Middle frontal gyrus (tissue), 1 donor: ENCODE data around the gene MEIOB.
"Not testable (repeated sequence)": the region's sequence is repeated elsewhere in the genome, so short reads cannot be mapped to it uniquely, and the experiment has no call there.

Experiments used
- DNase-seq: peaks from one replicate; pipeline ENCODE4 v3.0.0-alpha.2; 2015; ENCODE audit warnings: low spot score; ENCODE audit errors: extremely low spot score

Gene MEIOB, protein sequence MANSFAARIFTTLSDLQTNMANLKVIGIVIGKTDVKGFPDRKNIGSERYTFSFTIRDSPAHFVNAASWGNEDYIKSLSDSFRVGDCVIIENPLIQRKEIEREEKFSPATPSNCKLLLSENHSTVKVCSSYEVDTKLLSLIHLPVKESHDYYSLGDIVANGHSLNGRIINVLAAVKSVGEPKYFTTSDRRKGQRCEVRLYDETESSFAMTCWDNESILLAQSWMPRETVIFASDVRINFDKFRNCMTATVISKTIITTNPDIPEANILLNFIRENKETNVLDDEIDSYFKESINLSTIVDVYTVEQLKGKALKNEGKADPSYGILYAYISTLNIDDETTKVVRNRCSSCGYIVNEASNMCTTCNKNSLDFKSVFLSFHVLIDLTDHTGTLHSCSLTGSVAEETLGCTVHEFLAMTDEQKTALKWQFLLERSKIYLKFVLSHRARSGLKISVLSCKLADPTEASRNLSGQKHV

DNA sequence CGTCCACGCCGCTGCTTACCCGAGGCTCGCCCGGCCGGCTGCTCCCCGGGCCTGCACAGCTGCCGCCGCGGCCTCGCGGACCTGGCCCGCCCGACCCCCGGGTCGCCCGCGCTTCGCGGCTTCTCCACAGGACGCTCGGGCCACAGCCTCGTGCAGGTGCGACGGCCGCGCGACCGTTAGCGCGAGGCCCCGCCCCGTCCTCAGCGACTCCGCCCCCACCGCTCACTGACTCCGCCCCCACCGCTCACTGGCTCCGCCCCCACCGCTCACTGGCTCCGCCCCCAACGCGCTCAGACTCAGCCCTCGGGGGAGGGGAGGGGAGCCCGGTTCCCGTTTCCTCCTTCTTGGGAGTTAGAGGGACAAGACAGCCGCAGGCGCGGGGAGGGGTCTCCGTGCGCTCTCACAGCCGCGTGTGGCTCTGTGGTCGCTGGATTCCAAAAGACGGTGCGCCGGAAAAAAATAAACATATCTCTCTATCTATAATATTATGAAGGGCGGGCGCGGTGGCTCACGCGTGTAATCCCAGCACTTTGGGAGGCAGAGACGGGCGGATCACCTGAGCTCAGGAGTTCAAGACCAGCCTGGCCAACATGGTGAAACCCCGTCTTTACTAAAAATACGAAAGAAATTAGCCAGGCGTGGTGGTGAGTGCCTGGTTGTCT is at the start of gene MEIOB:
Gene MEIOB, minus strand, starts transcription at position 191 of the 662 bp plus-strand sequence. CDS start 3,989 bp downstream, outside the sequence.
- DNase-seq = no peak

DNA sequence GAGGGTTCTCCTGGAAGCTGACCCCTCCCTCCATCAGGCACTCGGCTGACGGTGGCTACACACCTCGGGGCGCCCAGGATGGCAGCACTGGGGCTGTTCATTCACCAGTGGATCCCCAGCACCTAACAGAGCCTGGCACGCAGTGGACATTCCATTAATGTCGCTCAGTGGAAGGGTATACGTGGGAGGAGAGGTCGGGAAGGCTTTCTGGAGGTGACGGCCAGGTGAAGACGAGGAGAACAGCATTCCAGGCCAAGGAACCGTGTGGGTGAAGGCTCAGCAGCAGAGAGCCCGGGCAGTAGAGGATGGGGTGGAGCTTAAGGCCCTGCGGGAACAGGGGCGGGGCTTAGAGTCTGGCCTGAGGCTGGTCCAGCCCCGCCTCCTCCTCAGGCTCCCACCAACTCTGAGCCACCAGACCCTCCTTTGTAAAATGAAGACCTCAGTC is 48.8 kb upstream of the MEIOB start:
- no peak for DNase-seq

DNA sequence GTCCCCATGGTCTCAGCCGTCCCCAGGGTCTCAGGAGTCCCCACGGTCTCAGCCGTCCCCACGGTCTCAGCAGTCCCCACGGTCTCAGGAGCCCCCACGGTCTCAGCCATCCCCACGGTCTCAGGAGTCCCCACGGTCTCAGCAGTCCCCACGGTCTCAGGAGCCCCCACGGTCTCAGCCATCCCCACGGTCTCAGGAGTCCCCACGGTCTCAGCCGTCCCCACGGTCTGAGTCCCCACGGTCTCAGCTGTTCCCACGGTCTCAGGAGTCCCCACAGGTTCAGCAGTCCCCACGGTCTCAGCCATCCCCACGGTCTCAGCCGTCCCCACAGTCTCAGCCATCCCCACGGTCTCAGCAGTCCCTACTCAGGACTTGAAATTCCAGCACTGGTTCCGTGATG is 48.2 kb upstream of the MEIOB start:
- not testable (repeated sequence) for DNase-seq

DNA sequence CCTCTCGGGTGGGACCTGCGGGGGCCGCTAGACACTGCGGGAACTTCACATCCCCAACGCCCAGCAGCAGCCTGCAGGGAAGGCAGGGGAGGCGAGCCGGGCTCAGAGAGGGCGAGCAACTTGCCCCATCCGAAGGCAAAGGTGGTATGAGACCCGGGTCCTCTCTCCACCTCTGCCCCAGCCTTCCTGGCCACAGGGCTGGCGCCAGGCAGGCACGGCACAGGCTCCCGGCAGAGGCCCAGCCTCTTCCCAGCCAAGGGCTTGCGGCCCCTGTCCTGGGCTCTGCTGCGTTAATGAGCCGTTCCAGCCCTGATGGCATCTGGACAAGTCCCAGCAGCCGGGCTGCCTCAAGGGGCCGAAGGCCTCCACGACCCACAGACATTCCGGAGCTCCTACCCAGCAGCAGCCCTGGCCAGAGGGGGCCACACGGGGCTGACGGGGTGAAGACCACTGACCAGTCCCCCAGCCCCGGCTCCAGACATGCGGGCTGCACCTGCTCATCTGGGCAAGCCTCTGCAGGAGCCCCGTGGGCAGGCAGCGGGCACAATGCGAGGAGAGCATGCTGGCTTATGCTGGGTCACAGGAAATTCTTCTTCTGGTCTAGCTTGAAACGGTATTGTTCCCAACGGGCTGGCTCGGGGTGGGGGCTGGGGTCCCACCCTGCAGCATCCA is 47.5 kb upstream of the MEIOB start:
- no peak for DNase-seq

DNA sequence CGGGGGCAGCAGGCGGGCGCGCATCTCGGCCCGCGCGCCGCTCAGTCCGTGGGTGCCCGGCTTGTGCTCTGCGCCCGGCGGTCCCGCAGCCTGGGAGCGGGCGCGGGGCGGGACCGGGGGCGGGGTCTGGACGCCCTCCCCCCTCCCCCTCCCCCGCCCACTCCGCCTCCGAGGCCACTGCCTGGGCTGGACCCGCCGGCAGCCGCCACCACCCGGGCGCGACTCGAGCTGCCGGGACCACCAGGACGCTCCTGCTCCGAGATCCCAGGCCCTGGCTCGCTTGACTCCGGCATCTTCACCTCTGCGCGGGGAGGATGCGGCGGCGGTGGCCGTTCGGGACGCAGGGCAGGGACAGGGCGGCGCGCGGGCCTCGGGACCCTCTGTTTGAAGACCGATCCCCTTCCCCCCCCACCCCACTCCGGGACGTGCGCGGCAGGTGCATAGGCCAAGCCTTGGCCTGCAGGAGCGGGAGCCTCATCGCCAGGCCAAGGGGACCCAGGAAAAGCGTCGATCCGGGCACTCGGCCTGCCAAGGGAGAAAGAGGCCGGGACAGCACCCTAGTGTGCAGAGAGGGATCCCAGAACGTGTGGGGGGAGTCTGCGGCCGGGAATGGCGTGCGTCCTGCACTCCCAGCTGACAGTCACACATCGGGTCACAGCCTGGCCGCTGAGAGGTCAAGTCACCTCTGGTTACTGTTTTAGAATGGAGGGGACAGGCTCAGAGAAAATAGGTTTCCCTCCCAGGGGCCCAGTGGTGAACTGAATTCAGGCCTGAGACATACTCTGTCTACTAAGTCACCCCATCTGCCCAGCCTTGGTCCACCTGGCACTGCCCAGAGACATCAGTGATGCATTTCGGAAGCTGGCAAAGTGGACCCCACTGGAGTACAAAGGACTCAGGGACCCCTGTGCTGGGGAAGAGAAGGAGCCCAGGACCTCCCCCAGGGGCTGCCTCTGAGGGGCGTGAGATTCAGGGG is 46.7 kb upstream of the MEIOB start, which contains the start of gene HS3ST6:
Gene HS3ST6, minus strand, starts transcription at position 65 of the 976 bp plus-strand sequence. CDS start 92 bp downstream, outside the sequence.
- DNase-seq = no peak

DNA sequence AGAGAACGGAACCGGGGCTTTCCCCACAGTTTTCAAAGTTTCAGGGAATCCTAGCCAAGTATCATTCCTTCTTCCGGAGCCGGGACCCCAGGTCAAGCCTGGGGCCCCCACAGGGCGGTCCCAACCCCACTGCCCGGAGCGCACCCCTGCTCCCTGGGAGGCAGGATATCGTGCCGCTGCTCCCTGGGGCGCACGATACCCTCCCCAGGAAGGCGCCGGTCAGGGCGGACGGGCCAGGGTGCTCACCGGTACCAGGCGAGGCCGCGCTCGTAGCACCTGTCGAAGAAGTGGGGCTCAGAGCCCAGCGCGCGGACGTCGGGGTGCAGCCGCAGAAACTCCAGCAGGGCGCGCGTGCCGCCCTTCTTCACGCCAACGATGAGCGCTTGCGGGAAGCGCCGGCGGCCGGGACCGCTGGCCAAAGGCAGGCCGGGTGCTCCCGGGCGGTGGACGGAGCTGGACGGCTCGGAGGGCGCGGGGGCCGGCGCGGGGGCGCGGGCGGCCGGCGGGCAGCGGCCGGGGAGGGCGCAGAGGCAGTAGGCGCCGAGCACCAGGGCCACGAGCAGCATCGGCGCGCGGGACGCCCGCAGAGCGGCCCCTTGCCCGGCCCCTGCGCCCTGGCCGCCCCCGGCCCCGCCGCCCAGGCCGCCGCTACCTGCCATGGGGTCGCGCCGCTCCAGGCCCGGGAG is 45.8 kb upstream of the MEIOB start:
- no peak for DNase-seq

DNA sequence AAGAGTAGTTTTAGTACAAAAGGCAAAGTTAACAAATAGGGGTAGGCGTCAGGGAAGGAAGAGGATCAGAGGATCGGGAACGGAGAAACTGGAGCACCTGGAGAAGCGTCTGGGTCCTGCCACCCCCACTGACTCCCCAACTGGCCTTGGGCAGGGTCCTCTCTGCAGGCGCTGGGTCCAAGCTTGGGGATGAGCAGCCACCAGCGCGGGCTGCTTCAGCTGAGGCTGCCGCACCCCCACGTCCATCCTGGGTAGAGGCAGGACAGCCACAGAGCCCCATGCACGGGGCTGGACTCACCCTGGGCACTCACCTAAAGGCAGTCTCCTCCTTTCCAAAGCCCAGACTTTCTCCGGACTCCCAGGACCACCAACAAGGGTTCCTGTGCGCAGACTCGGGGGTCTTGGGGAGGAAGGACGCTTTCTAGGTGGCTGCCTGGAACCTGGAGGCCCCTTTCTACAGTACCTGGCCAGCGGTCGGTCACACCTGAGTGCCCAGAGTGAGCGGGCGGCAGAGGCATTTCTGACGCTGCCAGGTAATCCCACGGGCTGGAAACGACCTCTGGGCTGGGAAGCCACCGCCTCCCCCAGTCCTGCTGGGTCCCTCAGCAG is 45.2 kb upstream of the MEIOB start:
- no peak for DNase-seq

DNA sequence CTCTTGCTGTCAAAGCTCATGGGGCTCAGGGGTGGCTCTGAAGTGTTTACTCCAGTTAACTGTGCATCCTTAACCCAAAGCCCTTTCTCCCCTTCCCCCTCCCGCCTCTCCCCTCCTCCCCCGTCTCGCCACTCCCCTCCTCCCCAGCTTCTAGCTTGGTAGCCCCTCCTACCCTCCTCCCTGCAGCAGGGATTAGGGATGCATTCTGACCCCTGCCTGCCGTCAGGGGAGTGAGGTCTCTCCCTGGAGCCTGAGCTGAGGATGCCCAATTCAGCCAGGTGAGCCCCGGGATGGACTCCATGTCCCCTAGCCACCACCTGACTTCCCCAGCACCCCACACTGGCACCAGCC is 44.7 kb upstream of the MEIOB start:
- no peak for DNase-seq

DNA sequence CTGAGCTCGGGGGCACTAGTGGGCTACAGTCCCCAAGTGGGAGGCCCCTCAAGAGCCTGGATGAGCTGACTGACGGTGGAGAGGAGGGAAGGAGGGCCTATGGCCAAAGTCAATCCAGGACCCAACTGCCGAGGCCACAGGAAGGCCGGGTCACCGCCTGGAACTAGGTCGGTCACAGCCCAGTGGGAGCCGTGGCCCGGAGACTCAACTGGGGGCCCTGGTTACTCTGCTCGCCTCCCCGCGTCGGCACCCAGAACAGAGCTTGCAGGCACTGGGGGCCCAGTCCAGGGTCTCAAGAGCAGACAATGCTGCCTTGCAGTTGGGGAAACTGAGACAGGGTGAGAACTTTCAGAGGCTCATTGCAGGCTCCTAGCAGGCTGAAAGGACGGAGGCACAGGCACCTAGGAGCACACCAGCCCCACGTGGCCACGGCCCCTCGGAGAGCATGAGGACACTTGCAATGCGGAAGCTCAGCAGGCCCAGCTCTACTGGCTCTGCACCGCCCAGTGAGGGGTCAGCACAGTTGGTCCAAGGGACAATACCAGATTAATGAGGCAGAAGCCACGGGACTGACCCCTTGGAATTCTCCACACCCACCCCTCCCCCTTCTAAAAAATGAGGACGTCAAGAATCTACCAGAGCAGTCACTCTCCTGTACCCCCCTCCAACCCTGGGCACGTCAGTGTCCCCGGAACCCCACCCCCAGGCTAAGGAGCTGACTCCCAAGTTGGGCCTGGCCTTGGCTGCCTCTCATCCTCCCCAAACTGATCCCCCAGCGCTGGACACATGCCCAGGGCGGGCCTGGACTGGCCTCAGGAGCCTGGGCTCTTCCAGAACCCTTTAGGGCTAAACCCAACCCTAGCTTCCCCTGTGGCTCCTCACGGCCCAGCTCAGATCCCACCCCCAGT is 44.0 kb upstream of the MEIOB start:
- DNase-seq = no peak

DNA sequence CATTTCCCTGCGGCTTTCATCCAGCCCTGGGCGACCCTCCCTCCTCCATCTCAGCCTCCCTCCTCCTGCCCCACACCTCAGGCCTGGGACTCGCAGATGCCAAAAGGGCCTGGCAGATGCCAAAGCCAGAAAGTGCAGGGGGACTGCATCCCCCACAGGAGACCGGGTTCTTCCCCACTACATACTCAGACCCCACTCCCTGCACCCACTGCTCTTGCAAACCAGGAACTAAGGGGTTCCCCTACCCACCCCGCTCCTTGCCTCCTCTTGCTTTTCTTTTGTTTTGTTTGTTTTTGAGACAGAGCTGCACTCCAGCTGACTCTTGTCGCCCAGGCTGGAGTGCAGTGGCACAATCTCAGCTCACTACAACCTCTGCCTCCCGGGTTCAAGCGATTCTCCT is 43.0 kb upstream of the MEIOB start:
- no peak for DNase-seq

DNA sequence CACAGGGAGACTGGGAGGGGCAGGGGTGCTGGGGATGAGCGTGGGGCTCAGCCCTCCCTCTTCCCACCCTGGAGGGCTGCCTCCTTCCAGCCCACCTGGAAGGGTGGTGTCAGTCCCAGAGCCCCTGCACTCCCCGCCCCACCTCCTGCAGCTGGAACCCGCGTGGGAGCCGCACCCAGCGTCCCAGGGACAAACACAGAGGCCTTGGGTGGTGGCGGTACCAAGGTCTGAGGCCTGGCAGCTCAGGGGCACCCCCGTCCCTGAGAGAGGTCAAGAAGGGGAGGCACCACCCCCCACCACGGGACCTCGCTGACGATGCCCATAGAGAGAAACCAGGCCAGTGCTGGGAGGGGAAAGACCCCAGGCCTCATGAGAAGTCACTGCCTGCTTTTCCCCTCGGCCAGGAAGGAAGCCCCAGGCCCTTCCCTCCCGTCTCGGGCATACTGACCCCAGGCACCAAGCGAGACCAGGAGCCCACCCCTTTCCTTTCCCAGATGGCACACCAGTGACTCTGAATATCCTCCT is 42.2 kb upstream of the MEIOB start:
- DNase-seq = no peak

DNA sequence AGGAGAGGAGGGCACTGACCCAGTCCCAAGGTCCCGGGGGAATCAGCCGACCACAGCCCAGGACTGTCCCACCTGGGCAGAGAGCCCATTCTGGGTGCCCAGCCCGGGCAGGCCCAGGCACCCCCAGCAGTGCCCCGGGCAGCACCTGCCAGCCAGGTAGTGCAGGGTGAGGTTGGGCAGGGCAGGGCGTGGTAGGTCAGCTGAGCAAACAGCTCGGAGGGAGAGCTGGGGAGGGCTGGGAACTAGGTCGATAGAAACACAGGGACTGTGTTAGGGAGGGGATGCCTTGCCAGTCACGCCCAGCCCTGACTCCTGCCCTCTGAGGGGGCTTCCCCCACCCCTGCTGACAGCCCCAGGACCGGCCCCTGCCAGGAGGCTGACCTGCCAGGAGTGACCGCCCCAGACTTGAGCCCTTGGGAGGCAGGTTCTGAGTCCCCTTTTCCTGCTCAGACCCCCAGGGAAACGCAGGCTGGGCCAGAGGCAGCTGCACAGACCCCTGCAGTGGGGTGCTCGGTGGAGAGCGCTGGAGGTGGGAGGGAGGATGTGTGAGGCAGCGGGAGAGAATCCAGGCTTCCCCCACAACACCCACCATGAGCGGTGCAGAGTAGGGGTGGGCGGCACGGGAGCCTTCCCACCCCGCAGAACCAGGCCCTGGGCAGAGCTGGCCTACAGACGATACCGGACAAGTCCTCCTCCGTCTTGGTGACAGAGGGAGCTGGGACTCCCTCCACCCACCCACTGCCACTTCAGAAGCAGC is 41.5 kb upstream of the MEIOB start:
- no peak for DNase-seq

DNA sequence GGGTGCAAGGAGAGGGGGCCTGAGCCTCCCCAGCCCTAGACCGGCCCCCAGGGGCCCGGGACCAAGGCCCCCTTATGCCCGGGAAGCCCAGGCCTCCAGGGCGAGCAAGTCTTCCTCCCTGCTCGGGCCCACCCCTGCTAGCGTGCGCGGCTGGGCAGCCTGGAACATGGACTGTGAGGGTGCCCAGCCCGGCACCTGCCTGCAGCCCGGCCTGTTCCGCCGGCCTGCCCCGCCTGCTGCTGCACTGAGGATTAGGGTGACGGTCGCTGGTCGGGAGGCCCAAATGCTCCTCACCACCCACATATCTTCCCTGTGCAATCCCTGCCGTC is 40.2 kb upstream of the MEIOB start:
- DNase-seq = no peak

DNA sequence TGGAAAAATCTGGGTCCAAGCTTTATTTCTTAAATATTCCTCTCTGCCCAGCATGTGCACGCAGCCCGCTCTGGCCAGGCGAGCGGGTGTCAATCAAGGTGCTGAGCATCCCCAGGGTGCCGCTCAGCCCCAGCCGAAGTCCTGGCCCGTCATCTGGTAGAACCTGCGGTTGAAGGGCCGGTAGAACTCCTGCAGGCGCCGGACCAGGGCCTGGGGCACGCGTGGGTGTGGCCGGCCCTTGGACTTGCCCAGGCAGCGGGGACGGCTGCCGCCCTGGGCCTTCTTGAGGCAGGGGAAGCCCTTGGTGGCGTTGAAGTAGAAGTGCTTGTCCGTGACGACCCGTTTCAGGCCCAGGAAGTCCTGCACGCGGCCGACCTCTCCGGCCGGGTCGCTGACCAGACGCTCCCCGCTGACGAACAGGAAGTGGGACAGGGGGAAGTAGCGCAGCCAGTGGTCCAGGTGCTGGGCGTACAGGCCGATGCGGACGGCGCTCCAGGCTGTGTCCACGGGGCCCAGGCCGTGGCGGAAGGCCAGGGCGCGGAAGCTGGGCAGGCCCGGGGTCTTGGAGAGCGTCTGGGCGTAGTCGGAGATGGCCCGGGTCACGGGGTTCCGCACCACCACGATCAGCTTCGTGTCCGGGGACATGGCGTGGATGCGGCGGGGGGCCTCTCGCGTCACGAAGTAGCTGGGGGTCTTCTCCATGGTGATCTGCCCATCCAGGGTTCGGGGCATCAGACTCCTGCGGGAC is 39.7 kb upstream of the MEIOB start:
- DNase-seq = no peak

DNA sequence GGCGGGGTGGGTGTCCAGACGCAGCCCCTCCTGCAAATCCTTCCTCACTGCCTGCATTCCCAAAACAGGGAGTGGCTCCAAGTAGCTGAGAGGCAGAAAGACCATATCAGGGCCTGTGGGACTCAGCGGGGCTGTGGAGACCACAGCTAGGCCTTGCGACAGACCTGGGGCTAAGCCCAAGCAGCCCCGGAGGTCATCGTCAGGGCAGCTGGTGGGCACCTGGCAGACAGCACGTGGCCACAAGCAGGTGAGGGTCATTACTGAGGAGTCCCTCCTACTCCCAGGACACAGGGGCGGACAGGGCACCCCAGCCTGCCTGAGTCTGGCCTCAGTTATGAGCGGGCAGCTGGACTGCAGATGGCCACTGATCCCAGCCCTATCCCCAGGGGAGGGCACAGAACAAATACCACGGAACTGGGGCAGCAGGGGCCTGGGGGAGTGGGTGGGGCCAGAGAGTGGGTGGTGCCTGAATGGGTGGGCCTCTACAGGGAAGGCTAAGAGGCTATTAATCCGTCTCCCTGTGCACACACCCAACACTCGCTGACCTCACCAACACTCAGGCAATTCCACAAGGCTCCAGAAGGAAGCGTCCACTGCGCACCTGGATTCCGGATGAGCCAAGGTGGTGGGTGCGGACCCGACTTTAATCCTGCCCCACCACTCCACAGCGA is 37.7 kb upstream of the MEIOB start:
- DNase-seq = no peak

DNA sequence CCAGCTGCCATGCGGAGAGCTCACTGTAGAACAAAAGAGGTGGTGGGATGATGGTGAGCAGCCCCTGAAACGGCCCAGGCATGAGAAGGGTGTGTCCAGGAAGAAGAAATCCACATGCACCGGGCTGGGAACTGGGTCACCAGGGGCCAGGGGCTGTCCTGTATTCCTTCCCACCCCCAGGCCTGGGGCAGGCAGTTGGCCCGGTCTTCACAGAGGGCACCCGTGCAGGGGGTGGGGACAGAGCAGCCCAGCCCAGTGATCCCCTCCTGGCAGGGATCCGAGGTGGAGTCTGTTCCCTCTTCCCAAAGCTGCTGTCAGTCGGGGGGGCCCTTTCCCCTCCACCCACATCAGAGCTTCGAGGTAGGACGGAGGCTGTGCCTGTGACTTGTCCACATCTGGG is 37.0 kb upstream of the MEIOB start:
- DNase-seq = no peak

DNA sequence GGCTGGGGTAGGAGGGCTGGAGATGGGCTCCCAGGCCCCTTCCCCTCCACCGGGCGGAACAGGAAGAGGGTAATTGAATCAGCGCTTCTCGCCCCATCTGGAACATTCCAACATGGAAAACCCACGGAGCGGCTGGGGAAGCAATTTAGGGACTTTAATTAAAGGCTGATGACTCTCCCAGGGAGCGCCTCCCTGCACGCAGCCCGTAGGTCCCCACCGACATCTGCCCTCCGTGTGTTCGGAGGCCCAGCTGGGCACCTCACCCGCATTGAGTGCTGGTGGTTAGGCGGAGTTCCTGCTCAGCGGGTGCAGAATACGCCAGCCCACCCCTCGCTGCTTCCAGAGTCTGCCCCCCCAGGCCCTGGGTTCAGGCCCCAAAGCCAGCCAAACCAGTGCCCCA is 36.2 kb upstream of the MEIOB start:
- DNase-seq = no peak
